ENCODE results near the gene RTL3. TPM values are rescaled to one million over a fixed set of nuclear protein-coding genes. Genes with fewer than 3 reads are reported as not detected.

RTL3 gene
- polyA plus RNA-seq, 1 experiment, result 0.14 TPM

- POLR2A ChIA-PET, result no interaction called here
- Histone ChIP-seq H3K4me3 (ENCODE audit: low read depth, low read length) (no peak overlapping the region), H3K27ac (ENCODE audit: low read depth, low read length) (no peak overlapping the region), H3K9me3 (ENCODE audit: control insufficient read depth, insufficient read depth, low read length) (no peaks in the 10 kb centered on the region), H3K27me3 (ENCODE audit: control insufficient read depth, insufficient read depth, low read length) (no peaks in the 10 kb centered on the region)
- CTCF ChIA-PET, result no interaction called here
- DNase-seq (ENCODE audit: low read depth, low spot score), result no peak
- no peak for TF ChIP-seq CTCF (IDR thresholded peaks at IDR 0.05; ENCODE audit: low read depth, low read length)
These were observed 34.7 kb downstream of the RTL3 start for GRCh38 chrX:78624426-78624825.

- DNase-seq (ENCODE audit: low read depth, low spot score), result no peak
- no peaks in the 10 kb centered on the region for H3K27me3 ChIP-seq (ENCODE audit: control insufficient read depth, insufficient read depth, low read length)
- no peak for TF ChIP-seq CTCF (IDR thresholded peaks at IDR 0.05; ENCODE audit: low read depth, low read length)
- H3K27ac ChIP-seq (ENCODE audit: low read depth, low read length), result no peak overlapping the region
- no peak overlapping the region for H3K4me3 ChIP-seq (ENCODE audit: low read depth, low read length)
- ChIA-PET POLR2A (no interaction called here), CTCF (no interaction called here)
- no peaks in the 10 kb centered on the region for H3K9me3 ChIP-seq (ENCODE audit: control insufficient read depth, insufficient read depth, low read length)
These were observed 36.3 kb downstream of the RTL3 start for GRCh38 chrX:78622831-78623230.

GRCh38 chrX:78619834-78620233 lies 39.3 kb downstream of the RTL3 start:
- TF ChIP-seq CTCF (IDR thresholded peaks at IDR 0.05; ENCODE audit: low read depth, low read length), result no peak
- Histone ChIP-seq H3K4me3 (ENCODE audit: low read depth, low read length) (no peak overlapping the region), H3K9me3 (ENCODE audit: control insufficient read depth, insufficient read depth, low read length) (no peaks in the 10 kb centered on the region), H3K27ac (ENCODE audit: low read depth, low read length) (no peak overlapping the region), H3K27me3 (ENCODE audit: control insufficient read depth, insufficient read depth, low read length) (no peaks in the 10 kb centered on the region)
- DNase-seq (ENCODE audit: low read depth, low spot score), result no peak
- POLR2A ChIA-PET, result no interaction called here
- CTCF ChIA-PET, result no interaction called here

DNA sequence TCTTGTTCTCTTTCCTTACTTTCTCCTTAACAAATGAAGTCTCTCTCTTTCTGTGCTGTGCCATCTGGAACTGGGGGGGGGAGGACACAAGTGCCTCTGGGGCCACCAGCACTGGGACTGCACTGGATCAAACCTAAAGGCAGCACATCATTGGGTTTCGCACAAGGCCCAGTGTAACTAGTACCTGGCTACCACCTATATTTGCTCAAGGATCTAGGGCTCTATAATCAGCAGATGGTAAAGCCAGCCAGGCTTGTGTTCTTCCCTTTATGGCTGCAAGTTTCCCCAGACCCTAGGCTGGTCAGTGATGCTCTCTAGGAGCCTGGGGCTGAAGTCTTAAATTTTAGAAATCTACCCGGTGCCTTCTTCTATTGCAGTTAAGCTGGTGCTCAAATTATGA lies 40.1 kb downstream of the RTL3 start:
- POLR2A ChIA-PET, result no interaction called here
- no peaks in the 10 kb centered on the region for H3K27me3 ChIP-seq (ENCODE audit: control insufficient read depth, insufficient read depth, low read length)
- H3K27ac ChIP-seq (ENCODE audit: low read depth, low read length), result no peak overlapping the region
- no peak for DNase-seq (ENCODE audit: low read depth, low spot score)
- no peak overlapping the region for H3K4me3 ChIP-seq (ENCODE audit: low read depth, low read length)
- H3K9me3 ChIP-seq (ENCODE audit: control insufficient read depth, insufficient read depth, low read length), result no peaks in the 10 kb centered on the region
- CTCF ChIA-PET, result no interaction called here
- TF ChIP-seq CTCF (IDR thresholded peaks at IDR 0.05; ENCODE audit: low read depth, low read length), result no peak

DNA sequence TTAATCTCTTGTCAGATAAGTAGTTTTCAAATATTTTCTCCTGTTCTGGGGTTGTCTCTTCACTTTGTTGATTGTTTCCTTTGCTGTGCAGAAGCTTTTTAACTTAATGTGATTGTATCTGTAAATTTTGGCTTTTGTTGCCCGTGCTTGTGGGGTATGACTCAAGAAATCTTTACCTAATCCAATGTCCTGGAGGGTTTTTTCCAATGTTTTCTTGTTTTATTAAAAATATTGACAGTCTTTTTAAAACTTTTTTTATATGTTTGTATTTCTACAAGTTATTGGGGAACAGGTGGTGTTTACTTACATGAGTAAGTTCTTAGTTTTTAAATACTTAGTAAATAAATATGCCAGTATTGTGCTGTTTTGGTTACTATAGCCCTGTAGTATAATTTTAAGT lies 44.9 kb downstream of the RTL3 start:
- Histone ChIP-seq H3K4me3 (ENCODE audit: low read depth, low read length) (no peak overlapping the region), H3K27me3 (ENCODE audit: control insufficient read depth, insufficient read depth, low read length) (no peaks in the 10 kb centered on the region), H3K27ac (ENCODE audit: low read depth, low read length) (no peak overlapping the region), H3K9me3 (ENCODE audit: control insufficient read depth, insufficient read depth, low read length) (no peaks in the 10 kb centered on the region)
- DNase-seq (ENCODE audit: low read depth, low spot score), result no peak
- no peak for TF ChIP-seq CTCF (IDR thresholded peaks at IDR 0.05; ENCODE audit: low read depth, low read length)
- POLR2A ChIA-PET, result no interaction called here
- CTCF ChIA-PET, result no interaction called here

Other genes starting within 250 kb of the RTL3 start
- not detected in 2 replicates for gene LPAR4, start 88.4 kb upstream of the RTL3 start, polyA plus RNA-seq (2011; rRNA removed)

Data from AG04450 (cell line).